HG03196 (cell line): ENCODE data around the gene ANKRD33.

ENCODE experiments used
- ATAC-seq: cut with Tn5 transposase; IDR thresholded peaks from one replicate; pipeline ENCODE4 v1.9.1; 2021; ENCODE audit not compliant: unreplicated experiment

Gene ANKRD33

GRCh38 chr12:51855586-51856428, 32.1 kb upstream of the ANKRD33 start:
- ATAC-seq, result no peak

- ATAC-seq, result no peak
Observed at GRCh38 chr12:51860986-51861385, 26.9 kb upstream of the ANKRD33 start.

DNA sequence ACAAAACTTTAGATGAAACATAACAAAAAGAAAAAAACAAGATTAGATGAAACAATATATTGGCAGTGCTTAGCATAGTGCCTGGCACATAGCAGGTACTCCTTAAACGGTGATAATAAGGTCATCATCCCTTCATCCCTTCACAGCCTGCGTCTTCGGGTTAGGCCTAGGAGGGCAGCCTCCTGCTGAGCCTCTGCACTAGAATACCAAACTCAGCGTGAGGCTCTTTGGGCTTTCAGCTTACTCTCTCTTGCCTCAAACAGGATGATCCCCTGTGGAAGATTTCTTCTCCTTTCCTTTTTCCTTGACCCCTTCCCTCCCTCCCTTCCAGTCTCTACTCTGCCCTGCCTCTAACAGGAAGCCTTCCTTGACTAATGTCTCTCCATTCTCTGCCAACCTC, 25.0 kb upstream of the ANKRD33 start:
- ATAC-seq, result no peak

DNA sequence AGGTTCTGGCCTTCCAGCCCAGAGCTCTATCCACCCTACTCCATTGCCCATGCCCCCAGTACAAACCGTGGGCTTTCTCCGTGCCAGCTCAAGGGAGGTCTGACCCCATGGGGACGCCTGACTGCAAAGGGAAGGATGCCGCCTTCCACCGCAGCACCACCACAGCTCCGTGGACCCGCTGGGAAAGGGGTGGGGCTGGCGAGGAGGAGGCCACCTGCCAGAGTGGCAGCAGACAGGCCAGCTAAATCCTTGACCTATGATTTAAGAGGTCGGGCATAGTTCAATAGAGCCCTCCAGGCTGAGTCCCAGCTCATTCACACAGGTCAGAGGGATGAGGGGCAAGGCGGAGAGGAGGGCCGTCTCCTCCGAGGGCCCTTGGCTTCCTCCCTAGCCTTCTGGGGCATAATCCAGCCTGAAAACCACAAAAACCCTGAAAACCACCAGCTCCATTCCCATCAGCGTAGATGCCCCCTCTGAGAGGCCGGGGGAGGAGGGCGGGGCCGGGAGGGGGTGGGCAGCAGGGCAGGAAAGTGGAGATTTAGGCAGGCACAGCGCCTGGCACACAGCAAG, 24.5 kb upstream of the ANKRD33 start:
- ATAC-seq, result no peak

DNA sequence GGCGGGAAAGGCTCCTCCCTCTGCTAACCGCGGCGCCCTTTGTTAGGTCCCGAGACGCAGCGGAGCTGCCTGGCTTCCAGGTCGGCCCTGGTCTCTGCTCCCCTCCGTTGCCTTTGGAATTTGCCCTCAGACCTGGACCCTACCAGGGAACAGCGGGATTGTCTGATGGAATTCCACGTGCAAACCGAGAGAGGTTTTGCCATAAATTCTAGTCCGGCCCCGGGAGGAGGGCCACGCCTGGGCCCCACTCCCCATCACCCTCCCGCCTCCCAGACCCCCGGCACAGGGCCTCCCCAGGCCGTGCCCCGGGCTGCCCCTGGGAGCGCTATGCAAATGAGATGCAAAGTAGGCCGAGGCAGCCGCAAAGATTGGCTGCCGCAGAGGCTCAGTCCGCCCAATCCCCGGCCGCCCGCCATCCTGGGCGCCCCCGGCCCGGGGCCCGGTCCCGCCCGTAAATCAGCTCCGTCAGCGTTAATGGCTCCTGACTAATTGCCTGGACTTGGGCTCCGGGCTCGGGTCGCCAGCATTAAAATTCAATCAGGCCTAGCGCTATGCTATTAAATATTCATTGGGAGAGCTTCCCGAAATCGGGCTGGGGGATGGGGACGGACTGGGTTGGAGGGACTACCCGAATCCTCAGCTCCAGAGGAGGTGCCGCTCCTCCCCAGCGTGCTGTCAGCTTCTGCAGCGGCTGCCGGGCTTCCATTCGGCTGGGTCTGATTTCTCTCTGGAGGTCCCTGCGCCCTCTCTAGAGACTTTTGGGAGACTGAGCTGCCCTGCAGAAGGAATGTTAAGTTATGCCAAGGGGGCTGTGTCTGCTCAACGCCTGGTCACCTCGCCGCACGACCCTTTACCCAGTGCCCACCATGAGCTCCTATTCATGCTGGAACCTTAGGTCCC, 23.7 kb upstream of the ANKRD33 start:
- ATAC-seq, result no peak

GRCh38 chr12:51864833-51865670, 22.9 kb upstream of the ANKRD33 start:
- no peak for ATAC-seq

DNA sequence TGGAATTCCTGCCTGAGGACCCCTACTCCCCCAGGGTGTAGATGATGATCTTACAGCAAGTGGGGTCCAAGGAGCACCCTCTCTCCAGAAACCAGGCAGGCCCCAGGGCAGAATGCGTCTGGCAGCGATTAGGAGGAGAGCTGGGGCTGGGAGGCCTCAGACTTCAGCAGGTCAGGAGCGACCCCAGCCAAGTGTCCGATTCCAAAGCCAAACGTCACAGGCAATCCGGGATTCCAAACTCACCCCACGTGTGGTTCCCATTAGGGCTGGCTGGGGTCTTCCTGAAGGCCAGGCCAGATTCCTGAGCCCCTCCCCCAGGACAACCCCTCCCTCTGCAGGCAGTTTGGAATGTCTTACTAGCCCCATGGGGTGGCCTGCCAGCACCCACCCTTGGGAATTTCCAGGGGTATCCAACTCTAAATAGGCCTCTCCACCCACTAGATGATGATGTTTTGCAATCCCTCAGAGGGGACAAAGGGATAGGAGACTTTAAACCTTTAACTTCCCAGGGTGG, 22.1 kb upstream of the ANKRD33 start:
- ATAC-seq, result no peak

DNA sequence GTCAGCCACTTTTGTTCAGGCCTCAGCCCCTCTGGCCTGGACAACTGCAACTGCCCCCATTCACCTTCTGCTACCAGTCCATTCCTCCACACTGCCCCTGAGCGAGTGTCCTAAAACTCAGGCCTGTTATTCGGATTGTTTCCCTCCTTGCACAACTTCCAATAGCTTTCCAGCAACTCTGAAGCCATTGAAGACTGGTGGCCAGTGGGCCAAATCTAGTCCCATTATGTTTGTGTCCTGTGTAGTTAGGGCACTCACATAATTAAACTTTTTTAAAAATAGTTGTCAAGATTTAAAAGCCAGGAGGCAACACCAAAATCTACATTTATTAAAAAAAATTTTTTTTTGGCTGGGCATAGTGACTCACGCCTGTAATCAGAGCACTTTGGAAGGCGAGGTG, 21.6 kb upstream of the ANKRD33 start:
- no peak for ATAC-seq

DNA sequence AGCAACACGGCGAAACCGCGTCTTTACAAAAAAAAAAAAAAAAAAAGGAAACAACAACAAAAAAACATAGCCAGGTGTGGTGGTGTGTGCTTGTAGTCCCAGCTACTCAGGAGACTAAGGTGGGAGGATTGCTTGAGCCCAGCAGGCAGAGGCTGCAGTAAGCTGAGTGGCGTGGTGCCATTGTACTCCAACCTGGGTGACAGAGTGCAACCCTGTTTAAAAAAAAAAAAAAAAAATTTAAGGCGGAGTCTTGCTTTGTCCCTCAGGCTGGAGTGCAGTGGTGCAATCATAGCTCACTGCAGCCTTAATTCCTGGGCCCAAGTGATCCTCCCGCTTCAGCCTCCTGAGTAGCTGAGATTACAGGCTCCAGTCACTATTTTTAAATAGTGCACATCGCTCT, 21.1 kb upstream of the ANKRD33 start:
- no peak for ATAC-seq

- no peak for ATAC-seq
Observed at GRCh38 chr12:51867371-51867770, 20.5 kb upstream of the ANKRD33 start.

- ATAC-seq, result no peak
Observed at GRCh38 chr12:51867796-51868428, 20.0 kb upstream of the ANKRD33 start.

DNA sequence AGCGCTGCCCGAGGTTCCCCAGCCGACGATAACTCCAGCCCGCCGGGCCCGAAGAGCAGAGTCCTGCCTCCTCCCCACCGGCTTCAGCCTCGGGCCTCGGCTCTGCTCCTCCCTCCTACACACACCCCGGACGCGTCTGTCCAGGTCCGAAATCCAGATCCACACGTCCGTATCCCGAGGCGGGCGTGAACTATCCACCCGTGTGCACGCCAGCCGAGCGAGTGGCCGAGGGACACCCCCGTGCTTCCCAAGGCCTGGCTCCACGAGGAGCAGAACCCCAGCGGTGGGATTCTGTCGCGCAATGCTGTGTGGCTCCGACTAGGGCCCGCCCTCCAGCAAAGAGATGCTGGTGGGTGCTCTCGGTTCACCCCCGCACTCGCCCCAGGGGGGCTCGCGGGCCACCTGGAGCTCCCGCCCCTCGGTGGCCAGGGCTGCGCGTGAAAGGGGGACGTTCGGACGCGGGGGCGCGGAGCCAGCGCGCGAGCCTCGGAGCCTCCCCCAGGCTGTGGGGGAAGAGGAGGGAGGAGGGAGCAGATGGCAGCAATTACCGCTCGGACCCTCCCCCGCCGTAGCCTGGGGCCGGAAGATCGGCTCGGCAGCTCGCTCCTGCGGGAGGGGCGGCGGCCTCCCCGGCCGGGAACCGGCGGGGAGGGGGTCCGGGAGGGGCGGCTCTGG, 18.9 kb upstream of the ANKRD33 start:
- no peak for ATAC-seq

DNA sequence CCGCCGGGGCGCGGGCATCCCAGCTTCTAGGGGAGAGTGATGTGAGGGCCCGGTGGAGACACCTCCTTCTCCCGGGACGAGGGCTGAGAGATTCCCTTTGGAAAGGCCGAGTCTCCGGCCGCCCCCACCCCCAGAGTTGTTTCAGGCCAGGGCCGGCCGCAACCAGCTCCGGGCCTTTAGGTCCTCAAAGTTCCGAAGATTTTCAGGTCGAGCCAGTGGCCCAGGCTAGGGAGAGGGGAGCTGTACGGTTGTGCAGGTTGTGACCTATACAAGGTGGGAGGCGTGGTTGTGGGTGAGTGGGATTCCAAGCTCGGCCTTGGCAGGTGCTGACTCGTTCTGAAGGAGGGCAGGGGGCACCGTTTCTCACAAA, 18.4 kb upstream of the ANKRD33 start:
- ATAC-seq, result no peak

DNA sequence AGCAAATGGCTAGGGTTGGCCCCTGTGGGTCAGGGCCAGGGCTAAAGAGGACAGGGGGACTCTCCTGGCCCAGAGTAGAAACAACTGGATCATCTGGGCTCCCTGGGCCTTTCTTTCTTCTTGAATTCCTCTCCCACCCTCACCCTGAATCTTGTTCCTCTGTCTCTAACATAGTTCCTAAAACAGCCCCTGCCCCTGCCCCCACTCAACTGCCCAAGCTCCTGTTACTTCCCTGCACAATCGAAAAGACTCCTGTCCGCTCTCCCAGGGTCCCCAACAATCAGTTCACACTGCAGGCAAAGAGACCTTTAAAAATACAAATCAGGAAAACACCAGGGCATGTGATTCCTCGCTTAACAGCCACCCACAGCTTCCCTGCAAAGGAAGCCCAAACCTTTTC, 18.0 kb upstream of the ANKRD33 start:
- ATAC-seq, result no peak

- ATAC-seq, result no peak
Observed at GRCh38 chr12:51870504-51870903, 17.4 kb upstream of the ANKRD33 start.

DNA sequence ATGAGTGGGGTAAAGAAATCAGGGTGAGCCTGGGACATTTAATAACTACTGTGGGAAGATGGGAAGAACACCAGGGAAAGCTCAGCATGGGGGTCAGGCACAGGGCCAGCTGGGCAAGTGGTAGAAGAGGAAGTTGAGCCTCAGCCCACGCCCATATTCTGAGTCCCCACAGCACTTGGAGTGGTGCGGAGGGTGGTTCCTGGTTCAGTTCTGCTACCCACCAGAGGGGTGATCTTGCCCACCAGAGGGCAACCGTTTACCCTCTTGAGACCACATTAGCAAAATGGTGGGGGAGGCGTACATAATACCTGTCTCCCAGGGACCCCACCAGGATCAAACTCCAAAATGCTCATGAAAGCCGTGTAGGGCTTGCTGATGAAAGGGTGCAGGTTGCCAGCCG, 16.8 kb upstream of the ANKRD33 start:
- no peak for ATAC-seq

- no peak for ATAC-seq
Observed at GRCh38 chr12:51871918-51872688, 15.8 kb upstream of the ANKRD33 start.

DNA sequence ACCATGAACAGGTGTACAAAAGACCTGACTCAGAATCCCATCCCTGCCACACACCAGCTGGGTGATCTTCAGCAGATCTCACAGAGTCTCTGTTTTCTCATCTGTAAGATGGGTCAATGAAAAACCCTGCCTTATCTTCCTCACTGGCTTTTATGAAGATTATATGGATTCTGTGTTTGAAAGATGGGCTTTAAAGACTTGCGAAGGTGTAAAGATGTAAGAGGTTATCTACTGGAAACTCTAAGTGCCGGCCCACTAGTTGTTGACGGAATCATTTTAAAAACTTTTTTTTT, 15.3 kb upstream of the ANKRD33 start:
- no peak for ATAC-seq
